8988T (cell line): ENCODE data around the gene LLGL1.

Experiments used
- DNase-seq: peaks from one replicate; pipeline ENCODE4 v3.0.0; 2011

Gene LLGL1

GRCh38 chr17:18230288-18231141 lies 5.1 kb downstream of the LLGL1 start:
- DNase-seq, result no peak

GRCh38 chr17:18231164-18231563 lies 5.7 kb downstream of the LLGL1 start:
- no peak for DNase-seq

- DNase-seq, result no peak
Measured at GRCh38 chr17:18233803-18234518, 8.5 kb downstream of the LLGL1 start.

GRCh38 chr17:18234853-18235380 lies 9.5 kb downstream of the LLGL1 start:
- DNase-seq, result no peak

GRCh38 chr17:18235743-18236256 lies 10.4 kb downstream of the LLGL1 start:
- peak; percentile 55 for DNase-seq

- DNase-seq, result no peak
Measured at GRCh38 chr17:18236494-18236893, 11.1 kb downstream of the LLGL1 start.

- no peak for DNase-seq
Measured at GRCh38 chr17:18237461-18237860, 12.0 kb downstream of the LLGL1 start.

- no peak for DNase-seq
Measured at GRCh38 chr17:18238299-18238698, 12.9 kb downstream of the LLGL1 start.

GRCh38 chr17:18240449-18240848 lies 15.0 kb downstream of the LLGL1 start:
- DNase-seq, result no peak

- DNase-seq, result peak; percentile 63
Measured at GRCh38 chr17:18241229-18241871, 15.9 kb downstream of the LLGL1 start.

GRCh38 chr17:18245038-18245776 lies 19.8 kb downstream of the LLGL1 start:
- no peak for DNase-seq

- DNase-seq, result no peak
Measured at GRCh38 chr17:18246109-18246725, 20.8 kb downstream of the LLGL1 start.

- peak; percentile 93 for DNase-seq
Measured at GRCh38 chr17:18246880-18247612, 21.6 kb downstream of the LLGL1 start.

- DNase-seq, result peak; percentile 55
Measured at GRCh38 chr17:18247613-18248001, 22.2 kb downstream of the LLGL1 start.

- DNase-seq, result peak; percentile 98
Measured at GRCh38 chr17:18248300-18248731, 22.9 kb downstream of the LLGL1 start.

GRCh38 chr17:18248811-18249210 lies 23.4 kb downstream of the LLGL1 start:
- DNase-seq, result no peak

- DNase-seq, result peak; percentile 48
Measured at GRCh38 chr17:18250259-18250658, 24.8 kb downstream of the LLGL1 start.

- no peak for DNase-seq
Measured at GRCh38 chr17:18250708-18251107, 25.3 kb downstream of the LLGL1 start.

GRCh38 chr17:18251204-18251603 lies 25.8 kb downstream of the LLGL1 start:
- no peak for DNase-seq

- no peak for DNase-seq
Measured at GRCh38 chr17:18252160-18252559, 26.7 kb downstream of the LLGL1 start.

GRCh38 chr17:18253187-18253884 lies 27.9 kb downstream of the LLGL1 start:
- DNase-seq, result no peak
